A673 (cell line): Measurements from ENCODE around the gene ME1. TPM values are rescaled to one million over a fixed set of nuclear protein-coding genes. Genes with fewer than 3 reads are reported as not detected.

Source experiments
- BruUV-seq: library from RNA; stranded (reverse); fragments of 400-500 nt; replicated peaks from 2 replicates; lab custom pipeline; 2021; lab: Mats Ljungman, UMichigan
- CTCF ChIA-PET: fragments of 300-600 bp; sonication (Branson Sonifier 250); formaldehyde crosslinking; loops from one replicate; lab custom pipeline; 2022; ENCODE audit warnings: antibody characterized with exemption; lab: Charles Lee
- POLR2A ChIA-PET: fragments of 300-600 bp; sonication (Branson Sonifier 250); formaldehyde crosslinking; loops from one replicate; lab custom pipeline; 2022; ENCODE audit warnings: antibody characterized with exemption; ENCODE audit not compliant: low non-redundant PET; lab: Charles Lee
- DNase-seq: peaks from one replicate; pipeline ENCODE4 v3.0.0-alpha.2; 2015; ENCODE audit warnings: low spot score
- H3K27ac ChIP-seq: fragments of 200-600 bp; sonication (generic); 2 replicates; pipeline ENCODE4 v1.5.1; 2016; ENCODE audit warnings: mixed run types, low read depth, mild to moderate bottlenecking, mixed read lengths, antibody characterized with exemption, low read length; ENCODE audit not compliant: poor library complexity, severe bottlenecking
- H3K27me3 ChIP-seq: fragments of 200-600 bp; sonication (generic); replicated peaks from 2 replicates; pipeline ENCODE4 v1.6.1; 2017; ENCODE audit warnings: mixed run types, low read depth, mild to moderate bottlenecking, mixed read lengths, antibody characterized with exemption, low read length; ENCODE audit not compliant: insufficient read depth, poor library complexity
- H3K36me3 ChIP-seq: fragments of 200-600 bp; sonication (generic); 2 replicates; pipeline ENCODE4 v1.6.1; 2016; ENCODE audit warnings: mixed run types, mild to moderate bottlenecking, mixed read lengths, antibody characterized with exemption, low read length; ENCODE audit not compliant: insufficient read depth, poor library complexity, severe bottlenecking
- H3K4me1 ChIP-seq: fragments of 200-600 bp; sonication (generic); 2 replicates; pipeline ENCODE4 v1.6.1; 2017; ENCODE audit warnings: mixed run types, mild to moderate bottlenecking, mixed read lengths, antibody characterized with exemption, low read length; ENCODE audit not compliant: insufficient read depth, poor library complexity, severe bottlenecking
- H3K4me3 ChIP-seq: fragments of 200-600 bp; sonication (generic); 2 replicates; pipeline ENCODE4 v1.5.1; 2016; ENCODE audit warnings: low read depth, mixed run types, mild to moderate bottlenecking, mixed read lengths, low read length; ENCODE audit not compliant: poor library complexity, severe bottlenecking
- H3K9me3 ChIP-seq: fragments of 200-600 bp; sonication (generic); 2 replicates; pipeline ENCODE4 v1.6.1; 2016; ENCODE audit warnings: mixed run types, low read depth, mild to moderate bottlenecking, mixed read lengths, antibody characterized with exemption, low read length; ENCODE audit not compliant: poor library complexity, severe bottlenecking
- EZH2 ChIP-seq: fragments of 200-600 bp; sonication (generic); IDR thresholded peaks from 2 replicates; pipeline ENCODE4 v1.6.1; 2017; ENCODE audit warnings: borderline replicate concordance, low read depth, mild to moderate bottlenecking, mixed read lengths, antibody characterized with exemption, low read length; ENCODE audit not compliant: poor library complexity, severe bottlenecking
- intact Hi-C: fragments of 100-400 bp; cut with micrococcal nuclease; formaldehyde crosslinking; loops from one replicate; pipeline ENCODE4 v1.10.0; 2022; ENCODE audit not compliant: unreplicated experiment
- total RNA-seq: library from RNA; stranded (reverse); gene quantifications from 2 replicates; pipeline ENCODE4 v1.2.3, GENCODE V29; 2021
- TF ChIP-seq, protein P1 (sequence below): fragments of 300-800, 200-600 bp; sonication (generic); conservative IDR thresholded peaks from 2 replicates; pipeline ENCODE4 v1.5.1; 2017; ENCODE audit warnings: low read depth, mild to moderate bottlenecking, antibody characterized with exemption, low read length, moderate library complexity, mixed read lengths

ME1 gene
- total RNA-seq, 1 experiment from 2014 or later, result 78.8 TPM

DNA sequence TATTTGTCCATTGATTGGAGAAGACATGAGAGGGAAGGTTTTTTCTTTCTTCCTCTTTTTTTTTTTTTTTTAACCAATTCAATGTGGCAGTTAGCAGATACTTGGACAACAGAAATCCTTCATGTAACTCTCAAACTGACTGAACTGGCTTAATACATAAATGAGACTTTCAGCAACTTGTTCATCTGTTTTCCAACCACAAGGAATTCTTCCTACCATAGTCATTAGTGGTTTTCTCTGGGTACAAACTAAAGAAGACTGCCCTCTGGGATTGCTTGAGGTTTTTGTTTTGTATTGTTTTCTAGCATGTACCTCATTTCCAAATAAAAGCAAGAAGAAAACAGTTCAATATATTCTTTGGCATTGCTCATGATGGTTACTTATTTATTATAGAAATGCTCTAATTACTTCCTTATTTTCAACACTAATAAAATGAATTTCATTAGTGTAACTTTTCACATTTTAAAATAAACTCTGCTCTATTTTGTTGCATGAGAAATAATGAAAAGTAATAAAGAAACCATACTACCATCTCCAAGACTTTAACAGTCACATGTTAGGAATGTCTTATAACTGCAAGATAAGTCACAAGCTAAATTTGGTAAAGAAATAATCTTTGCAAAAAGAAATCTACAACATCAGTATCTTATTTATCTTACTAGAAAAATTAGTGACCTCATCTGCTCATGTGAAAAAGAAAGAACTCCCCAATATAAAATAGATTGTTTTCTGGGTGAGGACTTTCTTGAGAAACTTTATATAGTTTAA, 52.0 kb downstream of the ME1 start:
- Histone ChIP-seq H3K27ac (peak overlapping the region; percentile 89), H3K9me3 (no peaks in the 10 kb centered on the region), H3K4me1 (peaks cover 68% of the 10 kb centered on the region), H3K4me3 (no peak overlapping the region), H3K27me3 (no peaks in the 10 kb centered on the region), H3K36me3 (peaks cover 12% of the 10 kb centered on the region)
- intact Hi-C loops, result loop anchor here (10.0 kb wide), 1 partner anchor 1114 kb away; no protein-coding TSS in a partner anchor
- CTCF ChIA-PET, result no interaction called here
- POLR2A ChIA-PET, result no interaction called here
- TF ChIP-seq EZH2, result no peak
- no TSS peak for BruUV-seq
- no peak for DNase-seq

DNA sequence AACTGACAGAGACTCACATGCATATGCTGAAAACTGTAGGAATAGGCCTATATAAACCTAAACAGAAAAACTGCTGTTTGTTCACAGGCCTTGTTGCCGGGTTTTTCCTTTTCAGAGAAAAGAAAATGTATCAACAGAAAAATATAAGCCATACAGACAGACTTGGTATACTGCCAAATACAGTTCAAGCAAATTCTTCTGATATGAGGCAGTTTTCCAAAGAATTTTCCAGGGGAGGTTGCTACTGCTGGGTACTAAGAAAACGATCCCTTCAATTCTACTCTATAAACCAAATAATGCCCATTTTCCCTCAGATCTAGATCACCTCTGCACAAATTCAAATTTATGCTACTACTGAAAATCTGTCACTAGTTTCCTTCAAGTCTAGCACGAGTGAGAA, 59.4 kb downstream of the ME1 start:
- Histone ChIP-seq H3K4me3 (no peak overlapping the region), H3K27me3 (no peaks in the 10 kb centered on the region), H3K36me3 (peaks cover 13% of the 10 kb centered on the region), H3K9me3 (no peaks in the 10 kb centered on the region), H3K4me1 (peaks cover 66% of the 10 kb centered on the region), H3K27ac (peak overlapping the region; percentile 95)
- no peak for DNase-seq
- intact Hi-C loops, result loop anchor here (10.0 kb wide), 1 partner anchor 1107 kb away; no protein-coding TSS in a partner anchor
- ChIA-PET POLR2A (no interaction called here), CTCF (no interaction called here)
- TF ChIP-seq, protein P1, sequence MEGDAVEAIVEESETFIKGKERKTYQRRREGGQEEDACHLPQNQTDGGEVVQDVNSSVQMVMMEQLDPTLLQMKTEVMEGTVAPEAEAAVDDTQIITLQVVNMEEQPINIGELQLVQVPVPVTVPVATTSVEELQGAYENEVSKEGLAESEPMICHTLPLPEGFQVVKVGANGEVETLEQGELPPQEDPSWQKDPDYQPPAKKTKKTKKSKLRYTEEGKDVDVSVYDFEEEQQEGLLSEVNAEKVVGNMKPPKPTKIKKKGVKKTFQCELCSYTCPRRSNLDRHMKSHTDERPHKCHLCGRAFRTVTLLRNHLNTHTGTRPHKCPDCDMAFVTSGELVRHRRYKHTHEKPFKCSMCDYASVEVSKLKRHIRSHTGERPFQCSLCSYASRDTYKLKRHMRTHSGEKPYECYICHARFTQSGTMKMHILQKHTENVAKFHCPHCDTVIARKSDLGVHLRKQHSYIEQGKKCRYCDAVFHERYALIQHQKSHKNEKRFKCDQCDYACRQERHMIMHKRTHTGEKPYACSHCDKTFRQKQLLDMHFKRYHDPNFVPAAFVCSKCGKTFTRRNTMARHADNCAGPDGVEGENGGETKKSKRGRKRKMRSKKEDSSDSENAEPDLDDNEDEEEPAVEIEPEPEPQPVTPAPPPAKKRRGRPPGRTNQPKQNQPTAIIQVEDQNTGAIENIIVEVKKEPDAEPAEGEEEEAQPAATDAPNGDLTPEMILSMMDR, result no peak
- no peak for TF ChIP-seq EZH2
- no TSS peak for BruUV-seq

DNA sequence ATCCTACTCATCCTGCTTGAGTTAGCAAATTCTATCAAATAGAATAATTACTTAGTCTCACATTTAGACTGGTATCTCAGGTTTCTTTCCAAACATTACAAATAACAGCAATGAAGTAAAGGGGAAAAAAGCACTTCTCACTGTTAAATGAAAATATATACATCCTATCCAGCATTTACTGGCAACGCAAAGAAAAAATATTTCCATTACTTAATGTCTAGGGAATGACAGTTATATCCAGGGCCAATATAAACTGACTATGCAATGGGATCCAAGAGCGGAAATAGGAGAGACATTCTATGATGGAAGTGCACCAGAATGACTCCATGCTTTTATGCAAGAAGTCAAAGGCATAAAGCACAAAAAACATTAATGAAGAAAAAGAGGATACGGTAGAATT, 60.3 kb downstream of the ME1 start:
- ChIA-PET POLR2A (no interaction called here), CTCF (interaction anchor here (1.0 kb wide), 1 partner anchor 144 kb away, joined by 3 read pairs; no protein-coding TSS in a partner anchor)
- BruUV-seq, result no TSS peak
- DNase-seq, result peak; percentile 71
- Histone ChIP-seq H3K36me3 (peaks cover 7% of the 10 kb centered on the region), H3K27ac (peak overlapping the region; percentile 95), H3K4me3 (no peak overlapping the region), H3K4me1 (peaks cover 74% of the 10 kb centered on the region), H3K9me3 (no peaks in the 10 kb centered on the region), H3K27me3 (no peaks in the 10 kb centered on the region)
- intact Hi-C loops, result loop anchor here (1.0 to 10.0 kb wide), 2 partner anchors 141 to 1106 kb away; no protein-coding TSS in a partner anchor
- TF ChIP-seq EZH2, result no peak
- TF ChIP-seq, protein P1, result no peak
